K562 (cell line): Measurements from ENCODE around the gene FHL1. TPM values are rescaled to one million over a fixed set of nuclear protein-coding genes. Genes with fewer than 3 reads are reported as not detected.
A peak's percentile ranks its signal among the peaks of the same experiment; 100 is the strongest.

Experiments
- ATAC-seq: fragments of 200-7000 bp; cut with Tn5 transposase; 3 replicates; pipeline ENCODE4 v1.9.1; 2020; ENCODE audit warnings: moderate library complexity
- BruUV-seq: library from RNA; stranded (reverse); fragments of 400-500 nt; replicated peaks from 2 replicates; lab custom pipeline; 2021; lab: Mats Ljungman, UMichigan
- CTCF ChIA-PET: fragments of 300-600 bp; formaldehyde crosslinking; extraction: SDS; loops from one replicate; lab custom pipeline; 2021; ENCODE audit warnings: low intra/inter-chr PET ratio; lab: Yijun Ruan, JAX
- POLR2A ChIA-PET: fragments of 300-600, 350-650 bp; sonication (Branson Sonifier 250); formaldehyde crosslinking; extraction: SDS; loops from one replicate; lab custom pipeline; 2021; ENCODE audit warnings: antibody characterized with exemption, inconsistent platforms; lab: Yijun Ruan, JAX
- DNase-seq, 4 experiments: peaks; one replicate each; pipeline versions ENCODE4 v3.0.0 to v3.0.0-alpha.2; 2011 to 2018; ENCODE audit warnings: low spot score in 3 of 4, mixed read lengths in 3 of 4; ENCODE audit errors: extremely low read depth in 1 of 4
- FAIRE-seq: peaks from 2 replicates; lab custom pipeline; 2011; peaks lifted over from hg19 to GRCh38; lab: Jason Lieb, UNC
- H2AFZ ChIP-seq: 2 replicates; pipeline ENCODE4 v1.6.0; 2011; ENCODE audit warnings: low read depth, low read length, control low read depth, inconsistent platforms
- H3K27ac ChIP-seq: fragments of 200-600 bp; 3 replicates; pipeline ENCODE4 v1.8.0; 2011; ENCODE audit warnings: low read depth, mild to moderate bottlenecking, control low read depth, inconsistent platforms, low read length, moderate library complexity, mixed read lengths; ENCODE audit errors: extremely low read depth
- H3K27me3 ChIP-seq, 2 experiments: fragments of 300-600 bp in 1 of 2; 2 replicates in 1 of 2; 3 replicates in 1 of 2; pipeline versions ENCODE4 v1.6.0 to v1.8.0; 2011; ENCODE audit warnings: inconsistent platforms in 2 of 2, low read length in 2 of 2, mild to moderate bottlenecking in 1 of 2, mixed read lengths in 1 of 2, moderate library complexity in 1 of 2; ENCODE audit not compliant: control insufficient read depth in 2 of 2, insufficient read depth in 2 of 2
- H3K36me3 ChIP-seq: fragments of 300-600 bp; 3 replicates; pipeline ENCODE4 v1.8.0; 2011; ENCODE audit warnings: mild to moderate bottlenecking, low read length, inconsistent platforms; ENCODE audit not compliant: control insufficient read depth, insufficient read depth
- H3K4me1 ChIP-seq, 2 experiments: fragments of 200-600 bp in 1 of 2; replicated peaks in 1 of 2; 2 replicates in 1 of 2; 3 replicates in 1 of 2; pipeline versions ENCODE4 v1.5.1 to v1.8.0; 2011; ENCODE audit warnings: inconsistent platforms in 2 of 2, low read length in 2 of 2, mild to moderate bottlenecking in 1 of 2, mixed read lengths in 1 of 2, moderate library complexity in 1 of 2; ENCODE audit not compliant: control insufficient read depth in 2 of 2, insufficient read depth in 2 of 2
- H3K4me2 ChIP-seq: 2 replicates; pipeline ENCODE4 v1.6.1; 2011; ENCODE audit warnings: low read length, control low read depth, inconsistent platforms, mixed read lengths; ENCODE audit not compliant: insufficient read depth
- H3K4me3 ChIP-seq: fragments of 200-600 bp; sonication (generic), shearing (Covaris generic); 2 replicates; pipeline ENCODE4 v1.5.1; 2016; ENCODE audit warnings: control low read depth, inconsistent platforms
- H3K79me2 ChIP-seq: fragments of 200-600 bp; 3 replicates; pipeline ENCODE4 v1.8.0; 2011; ENCODE audit warnings: low read length, inconsistent platforms; ENCODE audit not compliant: control insufficient read depth, insufficient read depth
- H3K9ac ChIP-seq, 2 experiments: 2 replicates each; pipeline versions ENCODE4 v1.6.0 to v1.6.1; 2011; ENCODE audit warnings: low read depth in 2 of 2, low read length in 2 of 2, control low read depth in 1 of 2, inconsistent platforms in 1 of 2, mild to moderate bottlenecking in 1 of 2, mixed read lengths in 1 of 2; ENCODE audit not compliant: insufficient read depth in 1 of 2
- H3K9me1 ChIP-seq: one replicate; pipeline ENCODE4 v1.6.0; 2011; ENCODE audit warnings: inconsistent platforms, mild to moderate bottlenecking, low read length, moderate library complexity; ENCODE audit not compliant: control insufficient read depth, insufficient read depth
- H3K9me3 ChIP-seq: replicated peaks from 2 replicates; pipeline ENCODE4 v1.5.1; 2011; ENCODE audit warnings: low read depth, low read length, inconsistent platforms; ENCODE audit not compliant: control insufficient read depth, insufficient read depth
- H4K20me1 ChIP-seq: replicated peaks from 2 replicates; pipeline ENCODE4 v1.6.1; 2011; ENCODE audit warnings: low read length, inconsistent platforms, mixed read lengths; ENCODE audit not compliant: control insufficient read depth, insufficient read depth
- CEBPB ChIP-seq: fragments of 450-650 bp; IDR thresholded peaks from 2 replicates; pipeline ENCODE4 v1.6.1; 2016; ENCODE audit warnings: missing genetic modification characterization, missing compliant biosample characterization
- CEBPG ChIP-seq, 3 experiments: fragments of 200-800 bp in 1 of 3; sonication (Bioruptor generic) in 1 of 3; sonication (generic) in 1 of 3; formaldehyde crosslinking in 1 of 3; IDR thresholded peaks in 2 of 3; conservative IDR thresholded peaks in 1 of 3; 2 replicates each; pipeline versions ENCODE4 v1.6.1 to v1.8.0; 2016 to 2022; ENCODE audit warnings: missing compliant biosample characterization in 2 of 3, missing genetic modification characterization in 2 of 3, mild to moderate bottlenecking in 1 of 3, missing genetic modification reagents in 1 of 3
- RBM39 ChIP-seq: fragments of 200-400 bp; formaldehyde crosslinking; optimal IDR thresholded peaks from 2 replicates; pipeline ENCODE3; 2018; ENCODE audit warnings: low read depth, low read length
- SETDB1 ChIP-seq: IDR thresholded peaks from one replicate; pipeline ENCODE4 v1.6.1; 2012; ENCODE audit warnings: low read length, control low read depth, inconsistent platforms
- ZNF354B ChIP-seq: fragments of 250-450 bp; sonication (Bioruptor Pico); IDR thresholded peaks from 2 replicates; pipeline ENCODE4 v1.4.0; 2020
- WGBS: fragments of 100-300 bp; shearing (Covaris generic); methylation state at CpG from one replicate; pipeline ENCODE4 v1.1.6; 2016; ENCODE audit warnings: low coverage, mixed read lengths; ENCODE audit not compliant: insufficient coverage; ENCODE audit errors: missing lambda C conversion rate; 5-methylcytosine and 5-hydroxymethylcytosine counted together
- in situ Hi-C: fragments of 300-500 bp; cut with MboI; formaldehyde crosslinking; loops from 4 replicates; pipeline ENCODE4 v1.15.0; 2018; ENCODE audit warnings: inconsistent platforms, mixed read lengths
- intact Hi-C: fragments of 100-400 bp; cut with micrococcal nuclease; formaldehyde crosslinking; loops from 2 replicates; pipeline ENCODE4 v1.14.2; 2022
- polyA plus RNA-seq, 8 experiments: library from polyadenylated mRNA; depleted of rRNA in 4 of 8; stranded (reverse) in 5 of 8; unstranded in 3 of 8; fragments of >200 nt; fragmentation: Nextera tagmentation in 2 of 8; fragmentation: Illumina TruSeq in 1 of 8; extraction: Ambion mirVana in 2 of 8; extraction: Trizol in 1 of 8; gene quantifications; 2 replicates each; pipeline versions ENCODE4 v1.2.1 to v1.2.3, GENCODE V29; 2011 to 2014; ENCODE audit warnings: inconsistent platforms in 1 of 8, missing spikeins in 1 of 8
- total RNA-seq, 7 experiments: library from RNA; depleted of rRNA in 6 of 7; stranded (reverse); fragments of >200 nt in 6 of 7; fragmentation: Illumina TruSeq in 2 of 7; extraction: Trizol in 2 of 7; gene quantifications; 2 replicates each; pipeline versions ENCODE4 v1.2.1 to v1.2.3, GENCODE V29; 2011 to 2021; ENCODE audit warnings: low replicate concordance in 1 of 7
- TF ChIP-seq, protein P1 (sequence below): fragments of 450-650 bp; IDR thresholded peaks from 2 replicates; pipeline ENCODE4 v1.6.1; 2018; ENCODE audit not compliant: partially characterized antibody
- TF ChIP-seq, protein P2 (sequence below), 2 experiments: IDR thresholded peaks in 1 of 2; conservative IDR thresholded peaks in 1 of 2; 2 replicates each; pipeline ENCODE4 v1.6.1; 2016; ENCODE audit warnings: low read depth in 2 of 2, mild to moderate bottlenecking in 1 of 2, missing compliant biosample characterization in 1 of 2, missing genetic modification characterization in 1 of 2, moderate library complexity in 1 of 2

The FHL1 gene
- total and polyA plus RNA-seq, 9 of the 15 experiments (the other 6 are each of a cell fraction or from before 2014, with no cell fraction given): 0.03 to 3.0 (median 0.13) TPM; not detected in 1

DNA sequence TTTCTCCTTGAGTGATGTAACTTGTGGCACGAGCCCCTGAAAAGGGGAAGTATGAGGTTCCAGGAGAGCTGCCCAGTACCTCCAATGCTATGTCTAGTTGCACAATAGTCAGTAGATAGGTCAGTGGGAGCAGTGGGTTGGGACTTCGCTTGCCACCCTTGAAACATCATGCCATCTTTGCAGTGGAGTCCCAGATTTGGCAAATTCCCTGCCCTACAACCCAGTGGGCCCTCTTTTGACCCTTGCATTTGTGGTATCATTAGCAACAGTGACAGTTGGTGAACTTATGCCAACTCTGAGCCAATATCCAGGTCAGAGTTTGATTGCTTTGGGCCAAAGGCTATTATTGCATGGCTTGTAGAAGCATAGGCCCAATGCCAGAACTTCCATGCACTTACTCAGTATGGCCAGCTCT, 12.3 kb downstream of the FHL1 start:
- TF ChIP-seq, protein P1, sequence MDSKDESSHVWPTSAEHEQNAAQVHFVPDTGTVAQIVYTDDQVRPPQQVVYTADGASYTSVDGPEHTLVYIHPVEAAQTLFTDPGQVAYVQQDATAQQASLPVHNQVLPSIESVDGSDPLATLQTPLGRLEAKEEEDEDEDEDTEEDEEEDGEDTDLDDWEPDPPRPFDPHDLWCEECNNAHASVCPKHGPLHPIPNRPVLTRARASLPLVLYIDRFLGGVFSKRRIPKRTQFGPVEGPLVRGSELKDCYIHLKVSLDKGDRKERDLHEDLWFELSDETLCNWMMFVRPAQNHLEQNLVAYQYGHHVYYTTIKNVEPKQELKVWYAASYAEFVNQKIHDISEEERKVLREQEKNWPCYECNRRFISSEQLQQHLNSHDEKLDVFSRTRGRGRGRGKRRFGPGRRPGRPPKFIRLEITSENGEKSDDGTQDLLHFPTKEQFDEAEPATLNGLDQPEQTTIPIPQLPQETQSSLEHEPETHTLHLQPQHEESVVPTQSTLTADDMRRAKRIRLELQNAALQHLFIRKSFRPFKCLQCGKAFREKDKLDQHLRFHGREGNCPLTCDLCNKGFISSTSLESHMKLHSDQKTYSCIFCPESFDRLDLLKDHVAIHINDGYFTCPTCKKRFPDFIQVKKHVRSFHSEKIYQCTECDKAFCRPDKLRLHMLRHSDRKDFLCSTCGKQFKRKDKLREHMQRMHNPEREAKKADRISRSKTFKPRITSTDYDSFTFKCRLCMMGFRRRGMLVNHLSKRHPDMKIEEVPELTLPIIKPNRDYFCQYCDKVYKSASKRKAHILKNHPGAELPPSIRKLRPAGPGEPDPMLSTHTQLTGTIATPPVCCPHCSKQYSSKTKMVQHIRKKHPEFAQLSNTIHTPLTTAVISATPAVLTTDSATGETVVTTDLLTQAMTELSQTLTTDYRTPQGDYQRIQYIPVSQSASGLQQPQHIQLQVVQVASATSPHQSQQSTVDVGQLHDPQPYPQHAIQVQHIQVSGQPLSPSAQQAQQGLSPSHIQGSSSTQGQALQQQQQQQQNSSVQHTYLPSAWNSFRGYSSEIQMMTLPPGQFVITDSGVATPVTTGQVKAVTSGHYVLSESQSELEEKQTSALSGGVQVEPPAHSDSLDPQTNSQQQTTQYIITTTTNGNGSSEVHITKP: no peak
- peak; percentile 42 for TF ChIP-seq CEBPG (CRISPR knock-in tag; IDR thresholded peaks at IDR 0.05)
- TF ChIP-seq CEBPG (tag; conservative IDR thresholded peaks at IDR 0.05 in 1 of 2, IDR thresholded peaks at IDR 0.05 in 1 of 2): peak; percentile 80 to 90
- TF ChIP-seq CEBPB (tag): peak; percentile 77
- TF ChIP-seq SETDB1: no peak
- no peak for TF ChIP-seq RBM39
- TF ChIP-seq ZNF354B (CRISPR knock-in tag): no peak
- TF ChIP-seq, protein P2, sequence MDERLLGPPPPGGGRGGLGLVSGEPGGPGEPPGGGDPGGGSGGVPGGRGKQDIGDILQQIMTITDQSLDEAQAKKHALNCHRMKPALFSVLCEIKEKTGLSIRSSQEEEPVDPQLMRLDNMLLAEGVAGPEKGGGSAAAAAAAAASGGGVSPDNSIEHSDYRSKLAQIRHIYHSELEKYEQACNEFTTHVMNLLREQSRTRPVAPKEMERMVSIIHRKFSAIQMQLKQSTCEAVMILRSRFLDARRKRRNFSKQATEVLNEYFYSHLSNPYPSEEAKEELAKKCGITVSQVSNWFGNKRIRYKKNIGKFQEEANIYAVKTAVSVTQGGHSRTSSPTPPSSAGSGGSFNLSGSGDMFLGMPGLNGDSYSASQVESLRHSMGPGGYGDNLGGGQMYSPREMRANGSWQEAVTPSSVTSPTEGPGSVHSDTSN (CRISPR knock-in tag; IDR thresholded peaks at IDR 0.05; ENCODE audit: low read depth): no peak
- TF ChIP-seq, protein P2 (tag; conservative IDR thresholded peaks at IDR 0.05; ENCODE audit: low read depth): no peak
- in situ Hi-C loops (loop anchor here (25.0 kb wide), 1 partner anchor 122 kb away; no protein-coding TSS in a partner anchor), intact Hi-C loops (loop anchor here (10.0 kb wide), 2 partner anchors 335 to 535 kb away; partner anchors contain the start of gene HTATSF1)
- H3K27ac ChIP-seq: no peak overlapping the region
- FAIRE-seq (no peak), DNase-seq (no peak), ATAC-seq (no peak)
- H2AFZ ChIP-seq: no peak overlapping the region
- ChIA-PET POLR2A (no interaction called here), CTCF (no interaction called here)
- H3K4me1 ChIP-seq: no peaks in the 10 kb centered on the region
- H3K4me3 ChIP-seq: no peak overlapping the region
- BruUV-seq: no TSS peak
- no peaks in the 10 kb centered on the region for H4K20me1 ChIP-seq
- H3K9ac ChIP-seq: no peak overlapping the region
- 0% methylated on average over 2 of the region's 2 CpGs for WGBS
- no peaks in the 10 kb centered on the region for H3K79me2 ChIP-seq
- peaks cover 5 to 12% of the 10 kb centered on the region in 2 experiments; a peak in 3 of 5 replicates for H3K27me3 ChIP-seq
- no peak overlapping the region for H3K4me2 ChIP-seq
- H3K36me3 ChIP-seq: no peaks in the 10 kb centered on the region
- H3K9me1 ChIP-seq: no peaks in the 10 kb centered on the region
- no peaks in the 10 kb centered on the region for H3K9me3 ChIP-seq
